Measurements from ENCODE around the gene SPRTN.

Gene SPRTN

DNA sequence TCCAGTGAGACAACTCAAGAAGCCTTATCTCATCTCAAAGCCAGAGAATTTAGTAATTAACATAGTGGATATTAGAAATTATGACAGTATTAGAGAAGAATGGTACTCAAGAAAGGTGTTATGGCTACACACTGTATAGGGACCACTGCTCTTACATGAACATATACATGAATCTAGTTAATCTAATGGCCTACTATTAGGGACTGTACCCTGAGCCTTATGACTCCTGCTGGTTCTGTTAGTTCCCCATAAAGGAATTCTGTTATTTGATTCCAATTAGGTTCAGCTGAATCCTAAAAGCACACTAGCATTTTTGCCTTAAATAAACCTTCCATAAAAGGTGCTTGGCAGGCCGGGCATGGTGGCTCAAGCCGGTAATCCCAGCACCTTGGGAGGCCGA lies 44.3 kb downstream of the SPRTN start:
- no peak for DNase-seq

GRCh38 chr1:231383159-231383860 lies 45.2 kb downstream of the SPRTN start:
- DNase-seq: no peak

DNA sequence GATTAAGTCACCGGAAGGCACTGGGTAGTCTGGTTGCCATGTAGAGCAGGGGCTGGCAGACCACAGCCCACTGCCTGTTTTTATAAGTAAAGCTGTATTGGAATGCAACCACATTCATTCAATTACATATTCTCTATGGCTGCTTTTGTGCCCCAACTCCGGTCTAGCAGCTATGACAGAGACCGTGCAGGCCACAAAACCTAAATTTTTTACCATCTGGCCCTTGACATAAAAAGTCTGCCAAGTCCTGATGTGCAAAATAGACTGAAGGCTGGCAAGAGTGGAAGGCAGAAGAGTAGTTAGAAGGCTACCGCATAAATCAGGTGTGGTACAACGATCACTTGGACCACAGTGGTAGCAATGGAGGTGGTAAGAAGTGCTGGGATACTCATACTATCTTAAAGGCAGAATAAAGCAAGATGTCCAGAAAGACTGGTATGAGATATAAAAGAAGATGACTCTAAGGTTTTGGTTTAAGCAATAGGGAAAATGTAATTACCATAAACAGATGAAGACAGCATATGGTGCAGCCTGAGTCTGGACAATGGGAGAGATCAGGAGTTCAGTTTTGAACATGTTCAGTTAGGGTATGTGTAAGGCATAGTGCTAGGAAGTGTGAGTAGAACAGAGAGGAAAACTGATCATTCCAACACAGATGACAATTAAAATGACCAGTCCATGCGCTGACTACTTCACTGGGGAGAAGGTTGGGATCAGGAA lies 46.8 kb downstream of the SPRTN start:
- no peak for DNase-seq

GRCh38 chr1:231385416-231385748 lies 47.3 kb downstream of the SPRTN start:
- no peak for DNase-seq

- no peak for DNase-seq
These were observed 48.4 kb downstream of the SPRTN start for GRCh38 chr1:231386466-231386865.

GRCh38 chr1:231387770-231388669 lies 49.9 kb downstream of the SPRTN start:
- peak; percentile 70 for DNase-seq

GRCh38 chr1:231390071-231390470 lies 52.0 kb downstream of the SPRTN start:
- DNase-seq: no peak

DNA sequence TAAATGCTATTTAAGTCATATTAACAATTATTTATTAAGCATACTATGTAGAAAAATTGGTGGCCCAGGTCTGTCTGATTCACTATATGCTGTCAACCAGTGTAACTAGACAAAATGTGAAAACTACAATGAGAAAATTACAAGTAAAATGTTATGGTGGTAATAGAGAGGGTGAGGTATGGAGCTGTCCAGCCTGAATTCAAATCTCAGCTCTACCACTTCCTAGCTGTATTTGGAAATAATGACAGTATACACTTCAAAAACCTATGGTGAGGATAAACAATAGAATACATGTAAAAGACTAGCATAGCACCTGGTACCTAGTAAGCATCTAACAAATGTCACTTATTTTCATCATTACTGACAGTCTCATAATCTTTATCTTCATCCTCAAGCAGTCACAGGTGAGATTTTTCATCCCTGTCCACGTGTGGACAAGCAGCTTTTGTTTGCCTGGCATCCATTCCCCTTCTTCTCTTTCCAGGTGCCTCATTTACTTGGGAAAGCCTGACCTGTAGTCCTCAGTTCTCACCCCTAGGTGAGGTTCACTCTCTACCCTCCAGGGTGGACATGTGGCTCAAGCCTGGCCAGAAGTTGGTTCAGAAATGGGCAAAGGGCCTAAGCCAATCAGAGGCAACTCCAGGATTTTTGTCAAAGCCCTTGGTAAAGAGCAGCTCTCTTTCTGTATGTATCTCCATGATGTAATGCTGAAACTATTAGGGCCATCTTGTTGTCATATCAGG lies 54.5 kb downstream of the SPRTN start:
- no peak for DNase-seq

DNA sequence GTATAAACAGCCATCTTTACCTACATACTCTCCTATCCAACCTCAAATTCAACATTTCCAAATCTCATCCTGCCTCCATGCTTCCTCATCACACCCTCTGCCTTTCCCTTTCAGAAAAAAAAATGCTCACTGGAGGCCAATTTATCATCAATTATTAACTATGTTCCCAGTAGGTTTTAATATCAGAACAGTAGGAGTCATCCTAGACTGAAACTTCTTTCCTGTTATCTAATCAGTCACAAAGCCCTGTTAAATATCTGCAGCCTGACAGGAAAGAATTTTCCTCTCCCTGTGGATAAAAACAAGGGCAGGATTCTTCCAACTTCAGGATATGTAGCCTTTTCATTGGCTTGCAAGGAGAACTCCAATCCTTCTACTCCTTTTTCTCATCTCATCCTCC lies 55.6 kb downstream of the SPRTN start:
- DNase-seq: no peak

- DNase-seq: no peak
These were observed 57.2 kb downstream of the SPRTN start for GRCh38 chr1:231395076-231395997.

DNA sequence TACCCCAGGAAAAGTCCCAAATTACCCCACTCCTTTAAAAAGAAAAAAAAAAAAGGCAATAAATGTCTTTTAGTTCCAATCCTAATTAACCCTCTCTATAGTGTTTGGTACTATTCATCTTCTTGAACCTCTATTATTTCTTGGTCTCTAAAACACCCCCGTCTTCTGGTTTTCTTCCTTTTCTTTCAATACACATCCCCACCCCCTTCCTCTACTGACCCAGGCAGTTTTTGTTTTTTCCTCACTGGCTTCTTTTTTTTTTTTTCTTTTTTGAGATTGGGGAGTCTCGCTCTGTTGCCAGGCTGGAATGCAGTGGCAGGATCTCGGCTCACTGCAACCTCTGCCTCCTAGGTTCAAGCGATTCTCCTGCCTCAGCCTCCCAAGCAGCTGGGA lies 57.9 kb downstream of the SPRTN start:
- DNase-seq: no peak

GRCh38 chr1:231396643-231397042 lies 58.5 kb downstream of the SPRTN start:
- DNase-seq: no peak

DNA sequence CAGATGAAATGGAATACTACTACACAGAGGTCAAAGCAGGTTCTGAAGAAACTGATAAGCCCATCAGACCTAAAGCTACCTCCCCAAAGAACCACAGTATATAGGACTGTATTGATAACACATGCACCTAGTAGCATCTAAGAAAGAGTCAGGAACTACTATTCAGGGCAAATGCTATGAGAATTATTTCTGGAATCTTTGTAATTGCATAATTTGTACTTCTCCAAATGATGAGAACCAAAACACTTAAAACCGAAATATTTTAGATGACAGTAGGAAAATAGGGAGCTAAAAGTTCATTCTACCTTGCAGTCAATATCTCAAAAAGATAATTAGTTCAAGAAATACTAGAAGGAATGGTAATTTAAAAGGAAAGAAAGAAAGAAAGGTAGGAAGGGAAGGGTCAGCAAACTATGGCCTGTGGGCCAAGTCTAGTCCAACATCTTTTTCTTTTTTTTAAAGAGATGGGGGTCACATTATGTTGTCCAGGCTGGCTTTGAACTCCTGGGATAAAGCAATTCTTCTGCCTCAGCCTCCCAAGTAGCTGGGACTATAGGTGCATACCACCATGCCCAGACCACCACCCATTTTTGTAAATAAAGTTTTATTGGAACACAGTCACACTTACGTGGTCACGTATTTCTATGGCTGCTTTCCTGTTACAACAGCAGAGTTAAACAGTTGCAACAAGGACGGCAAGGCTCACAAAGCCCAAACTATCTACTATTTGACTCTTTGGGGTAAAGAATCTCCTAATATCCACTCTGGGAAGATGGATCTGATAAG lies 60.0 kb downstream of the SPRTN start:
- no peak for DNase-seq

- no peak for DNase-seq
These were observed 63.4 kb downstream of the SPRTN start for GRCh38 chr1:231401478-231401877.

DNA sequence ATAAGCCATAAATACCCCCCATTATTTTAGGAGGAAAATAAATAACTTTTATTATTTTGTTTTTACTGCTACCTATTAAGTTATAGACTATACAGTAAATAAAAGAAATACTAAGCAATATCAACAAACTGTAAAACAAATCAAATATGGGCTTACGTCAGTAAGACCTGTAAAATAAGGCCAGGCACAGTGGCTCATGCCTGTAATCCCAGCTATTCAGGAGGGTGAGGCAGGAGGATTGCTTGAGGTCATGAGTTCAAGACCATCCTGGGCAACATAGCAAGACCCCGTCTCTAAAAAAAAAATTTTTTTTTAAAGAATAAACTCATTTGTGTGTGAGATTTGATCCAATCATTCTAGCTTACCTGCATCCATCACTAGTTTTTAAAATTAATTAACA lies 66.2 kb downstream of the SPRTN start:
- no peak for DNase-seq

Measured in SIG-M5 (cell line).